ENCODE data around the gene TRAPPC13.

The TRAPPC13 gene

DNA sequence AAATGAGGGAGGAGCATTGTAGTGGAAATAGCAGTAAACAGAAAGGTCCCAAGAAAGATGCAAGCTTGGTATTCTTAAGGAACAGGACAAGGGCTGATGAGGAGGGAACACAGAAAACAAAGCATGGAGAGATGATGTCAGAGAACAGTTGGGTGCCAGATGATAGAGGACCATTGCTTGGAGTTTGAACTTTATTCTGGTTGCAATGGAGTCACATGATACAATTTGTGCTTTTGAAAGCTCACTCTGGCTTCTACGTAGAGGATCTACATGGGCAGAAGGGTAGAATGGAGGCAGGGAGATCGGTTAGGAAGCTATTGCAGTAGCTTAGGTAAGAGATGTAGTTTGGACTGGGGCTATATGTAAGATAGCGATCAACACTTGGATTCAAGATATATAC lies 57.3 kb downstream of the TRAPPC13 start:
- no peak for DNase-seq (ENCODE audit: low spot score)

DNA sequence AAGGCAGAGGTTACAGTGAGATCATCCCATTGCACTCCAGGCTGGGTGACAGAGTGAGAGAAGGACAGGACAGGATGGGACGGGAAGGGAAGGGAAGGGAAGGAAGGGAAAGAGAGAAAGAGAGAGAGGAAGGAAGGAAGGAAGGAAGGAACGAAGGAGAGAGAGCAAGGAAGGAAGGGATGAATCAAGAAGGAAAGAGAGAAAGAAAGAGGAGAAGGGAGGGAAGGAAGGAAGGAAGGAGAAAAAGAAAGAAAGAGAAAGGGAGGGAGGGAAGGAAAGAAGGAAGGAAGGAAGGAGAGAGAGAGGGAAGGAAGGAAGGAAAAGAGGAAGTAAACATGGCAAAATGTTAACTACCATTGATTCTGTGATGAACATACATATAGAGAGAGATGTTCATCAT lies 68.3 kb downstream of the TRAPPC13 start:
- no peak for DNase-seq (ENCODE audit: low spot score)

DNA sequence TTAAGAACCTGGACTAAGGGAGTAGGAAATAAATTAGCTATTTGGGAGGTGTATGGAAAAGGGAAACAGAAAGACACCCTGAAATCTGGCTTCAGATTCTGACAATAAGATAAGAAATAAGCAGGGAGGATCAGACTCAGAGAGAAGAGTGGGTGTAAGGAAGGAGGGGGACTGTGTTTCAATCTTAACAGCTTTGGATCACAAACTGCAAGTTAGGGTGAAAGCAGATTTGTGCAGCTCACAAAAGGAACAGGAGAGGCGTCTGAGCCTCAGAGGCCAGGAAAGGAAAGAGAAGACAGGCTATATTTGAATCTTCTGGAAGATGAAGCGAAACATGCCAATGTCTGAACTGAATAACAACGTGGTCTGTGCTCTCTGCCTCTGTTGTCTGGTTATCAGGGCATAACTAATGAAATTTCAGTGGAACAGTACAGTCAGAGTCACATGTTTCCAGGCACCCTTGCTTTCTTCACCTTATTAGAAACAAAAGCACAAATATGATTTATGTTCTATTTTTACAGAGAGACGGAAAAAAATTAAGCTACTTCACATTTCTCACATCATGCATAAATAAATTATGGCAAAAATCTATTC lies 70.4 kb downstream of the TRAPPC13 start:
- DNase-seq (ENCODE audit: low spot score) = no peak

DNA sequence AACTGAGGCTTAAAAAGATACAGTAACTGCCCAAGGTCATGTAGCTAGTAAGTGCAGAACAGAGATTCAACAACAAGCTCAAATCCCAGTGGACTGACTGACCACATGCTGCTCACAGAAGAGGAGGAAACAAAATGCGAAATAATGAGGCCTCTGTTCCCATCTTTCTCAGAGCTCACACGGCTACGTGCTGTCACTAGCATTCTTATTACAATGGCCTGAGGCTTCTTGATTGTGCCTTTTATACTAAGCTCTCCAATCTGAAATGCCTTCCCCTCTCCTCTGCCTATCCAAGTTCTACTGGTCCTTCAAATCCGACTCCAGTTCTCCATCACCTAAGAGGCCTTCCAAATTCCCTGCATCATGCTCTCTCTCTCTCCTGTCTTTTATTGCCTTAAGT lies 71.1 kb downstream of the TRAPPC13 start:
- no peak for DNase-seq (ENCODE audit: low spot score)

DNA sequence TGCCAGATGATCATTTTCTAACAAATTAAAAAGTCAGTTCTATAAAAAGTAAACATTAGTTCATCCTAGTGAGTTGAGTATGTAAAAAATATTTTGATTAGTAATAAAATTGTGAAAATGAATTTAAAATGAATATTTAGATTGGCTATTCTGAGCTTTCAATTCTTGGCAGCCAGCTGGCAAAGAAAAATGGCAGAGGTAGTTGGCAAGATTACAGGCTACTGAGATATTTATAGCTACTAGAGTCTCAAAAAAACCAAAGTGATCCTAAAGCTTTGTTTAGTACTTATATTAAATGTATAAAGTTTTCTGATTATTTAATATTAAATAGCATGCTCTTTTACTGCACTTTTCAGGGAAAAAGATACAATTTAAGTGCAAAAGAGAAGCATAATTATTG lies 72.1 kb downstream of the TRAPPC13 start:
- no peak for DNase-seq (ENCODE audit: low spot score)

DNA sequence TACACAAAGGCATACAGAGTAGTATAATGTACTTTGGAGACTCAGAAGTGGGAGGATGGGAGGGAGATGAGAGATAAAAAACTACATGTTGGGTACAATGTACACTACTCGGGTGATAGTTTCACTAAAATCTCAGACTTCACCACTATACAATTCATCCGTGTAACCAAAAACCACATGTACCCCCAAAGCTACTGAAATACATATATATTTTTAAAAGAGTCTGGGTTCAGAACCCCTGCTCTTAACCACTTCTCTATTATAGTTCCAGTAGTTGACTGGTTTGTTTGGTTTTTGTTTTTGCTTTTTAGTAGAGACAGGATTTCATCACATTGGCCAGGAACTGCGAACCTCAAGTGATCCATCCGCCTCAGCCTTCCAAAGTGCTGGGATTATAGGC lies 74.5 kb downstream of the TRAPPC13 start:
- no peak for DNase-seq (ENCODE audit: low spot score)

DNA sequence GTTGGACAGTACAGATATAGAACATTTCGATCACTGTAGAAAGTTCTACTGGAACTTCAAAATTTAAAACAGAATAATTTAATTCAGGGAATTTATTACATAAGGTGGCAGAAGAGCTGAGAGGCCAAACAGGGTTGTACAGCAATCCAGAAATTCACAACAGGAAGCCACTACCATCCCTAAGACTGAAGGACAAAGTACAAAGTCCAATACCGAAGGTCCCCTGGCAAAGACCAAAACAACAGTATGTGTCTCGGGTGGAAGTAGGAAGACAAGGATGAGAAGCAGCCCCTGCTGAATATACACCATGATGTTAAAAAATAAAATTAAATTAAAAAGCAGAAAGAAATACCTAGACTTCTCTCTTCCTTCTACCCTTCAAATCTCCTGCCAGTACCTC lies 77.2 kb downstream of the TRAPPC13 start:
- DNase-seq (ENCODE audit: low spot score) = no peak

DNA sequence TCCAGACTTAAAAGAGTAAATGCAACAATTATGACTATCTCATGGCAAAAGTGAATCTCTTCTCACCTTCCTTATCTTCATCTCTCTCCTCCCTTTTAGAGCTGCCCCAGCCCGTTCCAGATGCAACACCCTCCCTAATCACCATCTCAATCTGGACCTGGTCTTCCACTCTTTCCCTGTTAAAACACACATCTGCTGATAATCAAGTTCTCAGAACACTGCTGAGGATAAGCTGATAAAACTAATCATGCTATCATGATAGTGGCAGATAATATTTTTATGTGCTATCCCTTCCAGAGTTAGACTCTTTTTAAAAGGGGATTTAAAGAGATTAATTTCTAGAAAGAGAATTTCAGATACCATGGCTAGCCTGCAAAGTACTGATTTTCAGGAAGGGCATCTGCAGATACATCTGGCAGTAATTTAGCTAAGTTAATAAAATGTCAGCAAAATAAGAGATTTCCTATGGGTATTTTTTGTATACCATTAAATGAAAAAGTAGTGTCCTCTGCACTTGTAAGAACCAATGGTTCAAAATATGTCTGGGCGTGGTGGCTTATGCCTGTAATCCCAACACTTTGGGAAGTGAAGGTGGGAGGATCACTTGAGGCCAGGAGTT lies 79.9 kb downstream of the TRAPPC13 start:
- no peak for DNase-seq (ENCODE audit: low spot score)

DNA sequence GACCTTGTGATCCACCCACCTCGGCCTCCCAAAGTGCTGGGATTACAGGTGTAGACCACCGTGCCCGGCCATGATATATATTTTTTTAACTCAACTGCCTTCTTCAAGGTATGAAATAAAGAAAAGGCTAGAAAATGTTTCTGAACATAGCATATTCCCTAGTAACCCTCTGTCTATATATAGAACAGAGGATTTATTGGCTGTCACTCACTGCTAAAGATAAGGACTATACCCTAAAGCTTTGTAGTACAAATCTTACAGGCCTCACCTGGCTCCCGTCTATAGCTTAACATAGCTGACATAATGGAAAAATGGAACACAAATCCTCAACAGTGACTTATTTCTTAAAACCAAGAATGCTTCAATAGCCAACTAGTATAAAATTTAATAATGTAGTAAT lies 82.8 kb downstream of the TRAPPC13 start:
- no peak for DNase-seq (ENCODE audit: low spot score)

DNA sequence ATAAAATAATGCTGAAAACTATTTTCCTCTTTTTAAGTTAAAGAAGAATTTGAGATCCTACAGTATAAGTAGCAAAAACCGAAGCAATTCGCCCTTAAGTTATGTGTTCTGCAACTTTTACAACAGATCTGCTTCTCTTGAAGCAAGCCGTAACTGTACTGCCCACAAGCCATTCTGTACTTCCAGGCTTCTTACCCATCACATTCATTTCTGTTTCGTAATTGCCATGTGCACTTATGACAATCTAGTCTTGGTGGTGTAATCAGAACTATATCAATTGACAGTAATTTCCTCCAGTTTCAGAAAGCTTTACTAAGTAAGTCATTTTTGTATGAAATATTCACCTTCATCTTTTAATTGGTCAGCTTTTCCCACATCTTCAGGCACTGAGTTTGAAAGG lies 83.3 kb downstream of the TRAPPC13 start:
- no peak for DNase-seq (ENCODE audit: low spot score)
